NCI-H748 treated with DMSO at 0.1 percent for 48 hours (cell line): ENCODE results near the gene VSIR.

Source experiments
- DNase-seq: peaks from one replicate; lab custom pipeline; 2025; lab: John Stamatoyannopoulos, UW

VSIR gene

GRCh38 chr10:71782221-71782916, 9.0 kb upstream of the VSIR start:
- DNase-seq: no peak

GRCh38 chr10:71780719-71781118, 7.4 kb upstream of the VSIR start:
- DNase-seq: no peak

- no peak for DNase-seq
These were observed 6.8 kb upstream of the VSIR start for GRCh38 chr10:71780156-71780555.

- DNase-seq: no peak
These were observed 6.3 kb upstream of the VSIR start for GRCh38 chr10:71779641-71780040.

GRCh38 chr10:71778071-71778825, 4.9 kb upstream of the VSIR start:
- DNase-seq: no peak

- DNase-seq: no peak
These were observed 4.1 kb upstream of the VSIR start for GRCh38 chr10:71777213-71777985.

- no peak for DNase-seq
These were observed 3.2 kb upstream of the VSIR start for GRCh38 chr10:71776481-71776925.

- DNase-seq: no peak
These were observed 1.8 kb upstream of the VSIR start for GRCh38 chr10:71774916-71775702.

- DNase-seq: no peak
These were observed 494 bp downstream of the VSIR start for GRCh38 chr10:71772832-71773220.

GRCh38 chr10:71771821-71772617, 1.3 kb downstream of the VSIR start:
- no peak for DNase-seq

- DNase-seq: no peak
These were observed 2.1 kb downstream of the VSIR start for GRCh38 chr10:71771204-71771603.

- no peak for DNase-seq
These were observed 2.5 kb downstream of the VSIR start for GRCh38 chr10:71770789-71771188.

GRCh38 chr10:71770255-71770654, 3.1 kb downstream of the VSIR start:
- DNase-seq: no peak

- no peak for DNase-seq
These were observed 4.0 kb downstream of the VSIR start for GRCh38 chr10:71769279-71769823.

GRCh38 chr10:71767420-71768035, 5.8 kb downstream of the VSIR start:
- no peak for DNase-seq

- no peak for DNase-seq
These were observed 6.5 kb downstream of the VSIR start for GRCh38 chr10:71766717-71767419.

- DNase-seq: no peak
These were observed 7.2 kb downstream of the VSIR start for GRCh38 chr10:71765906-71766716.

- no peak for DNase-seq
These were observed 8.0 kb downstream of the VSIR start for GRCh38 chr10:71765176-71765904.
